NOMO-1 (cell line): ENCODE data around the gene UBE2H.
A peak's percentile ranks its signal among the peaks of the same experiment; 100 is the strongest.
"Not testable (repeated sequence)": the region's sequence is repeated elsewhere in the genome, so short reads cannot be mapped to it uniquely, and the experiment has no call there.

Source experiments
- DNase-seq, 2 experiments: peaks; one replicate each; lab custom pipeline; 2025; ENCODE audit not compliant: unreplicated experiment in 2 of 2; lab: John Stamatoyannopoulos, UW

Gene UBE2H

GRCh38 chr7:129848436-129848835 lies 104.3 kb downstream of the UBE2H start:
- no peak for DNase-seq

GRCh38 chr7:129845972-129846327 lies 106.8 kb downstream of the UBE2H start:
- DNase-seq, result no peak

- peak in 1 of 2 experiments; percentile 62 for DNase-seq
These were observed 107.4 kb downstream of the UBE2H start for GRCh38 chr7:129845178-129845971.

- DNase-seq, result peak; percentile 12 to 19
These were observed 108.6 kb downstream of the UBE2H start for GRCh38 chr7:129843978-129844840.

- no peak for DNase-seq
These were observed 109.3 kb downstream of the UBE2H start for GRCh38 chr7:129843365-129843898.

- DNase-seq, result peak in 1 of 2 experiments; percentile 53
These were observed 111.3 kb downstream of the UBE2H start for GRCh38 chr7:129841465-129841864.

- no peak for DNase-seq
These were observed 112.0 kb downstream of the UBE2H start for GRCh38 chr7:129840757-129841156.

- no peak for DNase-seq
These were observed 115.8 kb downstream of the UBE2H start for GRCh38 chr7:129836983-129837382.

GRCh38 chr7:129835569-129835968 lies 117.2 kb downstream of the UBE2H start:
- no peak for DNase-seq

GRCh38 chr7:129833353-129833752 lies 119.4 kb downstream of the UBE2H start:
- DNase-seq, result not testable (repeated sequence)

GRCh38 chr7:129832701-129833227 lies 120.0 kb downstream of the UBE2H start:
- DNase-seq, result no peak

- no peak for DNase-seq
These were observed 120.5 kb downstream of the UBE2H start for GRCh38 chr7:129832282-129832681.

GRCh38 chr7:129831424-129832058 lies 121.2 kb downstream of the UBE2H start:
- no peak for DNase-seq

- DNase-seq, result no peak
These were observed 121.8 kb downstream of the UBE2H start for GRCh38 chr7:129830949-129831348.

GRCh38 chr7:129829737-129830631 lies 122.8 kb downstream of the UBE2H start:
- DNase-seq, result peak in 1 of 2 experiments; percentile 49

- DNase-seq, result peak in 1 of 2 experiments; percentile 4
These were observed 123.6 kb downstream of the UBE2H start for GRCh38 chr7:129828989-129829736.

GRCh38 chr7:129828078-129828762 lies 124.5 kb downstream of the UBE2H start:
- no peak for DNase-seq

GRCh38 chr7:129827467-129827990 lies 125.2 kb downstream of the UBE2H start:
- no peak for DNase-seq
